Smooth muscle cell (in vitro differentiated cells): ENCODE measurements around the gene MPPED2. TPM values are rescaled to one million over a fixed set of nuclear protein-coding genes. Genes with fewer than 3 reads are reported as not detected.
A peak's percentile ranks its signal among the peaks of the same experiment; 100 is the strongest.

ENCODE experiments used
- DNase-seq: peaks from one replicate; lab custom pipeline; 2025; ENCODE audit not compliant: unreplicated experiment; lab: John Stamatoyannopoulos, UW
- H2AFZ ChIP-seq: fragments of 200-600 bp; sonication (generic); 2 replicates; pipeline ENCODE4 v1.6.0; 2016; ENCODE audit warnings: antibody characterized with exemption, low read depth, mild to moderate bottlenecking
- H3F3A ChIP-seq: fragments of 200-600 bp; sonication (generic); 2 replicates; pipeline ENCODE4 v1.6.0; 2017; ENCODE audit warnings: antibody characterized with exemption, low read depth
- H3K27ac ChIP-seq: fragments of 200-600 bp; sonication (generic); 2 replicates; pipeline ENCODE4 v1.5.1; 2016; ENCODE audit warnings: low read depth, mild to moderate bottlenecking
- H3K27me3 ChIP-seq: fragments of 200-600 bp; sonication (generic); 2 replicates; pipeline ENCODE4 v1.6.1; 2016; ENCODE audit warnings: low read depth, mild to moderate bottlenecking
- H3K36me3 ChIP-seq: fragments of 200-600 bp; sonication (generic); 2 replicates; pipeline ENCODE4 v1.5.1; 2016; ENCODE audit warnings: low read depth
- H3K4me1 ChIP-seq: fragments of 200-600 bp; sonication (generic); 2 replicates; pipeline ENCODE4 v1.5.1; 2016; ENCODE audit warnings: low read depth
- H3K4me2 ChIP-seq: fragments of 200-600 bp; sonication (generic); 2 replicates; pipeline ENCODE4 v1.6.0; 2016; ENCODE audit warnings: mild to moderate bottlenecking
- H3K4me3 ChIP-seq: fragments of 200-600 bp; sonication (generic); 2 replicates; pipeline ENCODE4 v1.5.1; 2016; ENCODE audit warnings: mild to moderate bottlenecking
- H3K79me2 ChIP-seq: fragments of 200-600 bp; sonication (generic); 2 replicates; pipeline ENCODE4 v1.6.0; 2016; ENCODE audit warnings: low read depth, mild to moderate bottlenecking
- H3K9ac ChIP-seq: fragments of 200-600 bp; sonication (generic); 2 replicates; pipeline ENCODE4 v1.6.0; 2016; ENCODE audit warnings: low read depth
- H3K9me3 ChIP-seq: fragments of 200-600 bp; sonication (generic); replicated peaks from 2 replicates; pipeline ENCODE4 v1.5.1; 2016; ENCODE audit warnings: low read depth
- H4K20me1 ChIP-seq: fragments of 200-600 bp; sonication (generic); 2 replicates; pipeline ENCODE4 v1.6.0; 2016; ENCODE audit warnings: low read depth
- WGBS: methylation state at CpG from one replicate; pipeline ENCODE4 v1.1.7; 2016; ENCODE audit warnings: low lambda C conversion rate; 5-methylcytosine and 5-hydroxymethylcytosine counted together
- polyA plus RNA-seq: library from polyadenylated mRNA; unstranded; fragments of >200 nt; fragmentation: Nextera tagmentation; extraction: Ambion mirVana; gene quantifications from 2 replicates; pipeline ENCODE4 v1.2.1, GENCODE V29; 2016
- total RNA-seq: library from RNA; depleted of rRNA; stranded (reverse); fragments of >200 nt; gene quantifications from 2 replicates; pipeline ENCODE4 v1.2.3, GENCODE V29; 2014
- TF ChIP-seq, protein P1 (sequence below): fragments of 200-600 bp; sonication (generic); IDR thresholded peaks from 2 replicates; pipeline ENCODE4 v1.5.1; 2017; ENCODE audit warnings: borderline replicate concordance, mild to moderate bottlenecking, antibody characterized with exemption; ENCODE audit not compliant: insufficient read depth, poor library complexity, severe bottlenecking

MPPED2 gene
- total and polyA plus RNA-seq, 2 experiments from 2014 or later = 0.82 to 1.4 TPM

DNA sequence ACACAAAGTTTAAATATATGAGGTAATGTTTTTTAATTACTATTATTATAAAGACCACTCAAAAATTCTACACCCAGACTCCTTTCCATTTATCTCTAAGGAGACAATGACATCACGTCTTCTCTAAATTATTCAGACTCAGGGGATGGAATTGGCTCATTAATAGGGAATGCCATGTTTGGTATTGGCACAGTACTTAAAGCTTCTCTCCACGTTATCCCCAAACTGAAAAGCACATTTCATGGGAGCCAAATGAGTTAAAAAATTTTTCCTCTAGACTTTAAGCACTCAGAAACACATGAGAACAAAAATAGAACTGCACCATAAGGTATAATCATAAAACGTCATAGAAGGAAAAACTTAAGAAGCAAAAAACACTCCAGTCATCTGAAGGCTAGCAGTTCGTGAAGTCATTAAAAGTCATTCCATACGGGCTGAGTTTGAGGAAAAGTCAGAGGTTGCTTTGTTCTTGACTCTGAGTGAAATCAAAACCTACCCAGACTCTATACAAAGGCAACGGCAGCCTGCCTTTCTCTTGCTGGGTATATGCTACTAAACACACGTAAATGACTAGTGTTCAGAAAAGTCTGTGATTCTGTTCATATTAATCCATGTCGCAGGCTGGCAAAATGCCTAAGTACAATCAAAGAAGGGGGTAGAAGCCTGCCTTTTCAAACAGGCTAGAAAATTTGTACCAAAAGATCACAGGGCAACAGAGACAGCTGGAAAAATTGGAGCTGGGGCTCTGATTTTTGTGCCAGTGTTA, 8.7 kb upstream of the MPPED2 start:
- Histone ChIP-seq H3K4me2 (peak overlapping the region; percentile 18), H3K27me3 (no peaks in the 10 kb centered on the region), H3K9me3 (no peaks in the 10 kb centered on the region), H3K4me3 (no peak overlapping the region), H3K27ac (peak overlapping the region; percentile 14), H4K20me1 (no peaks in the 10 kb centered on the region), H3K36me3 (no peaks in the 10 kb centered on the region), H2AFZ (peak overlapping the region; percentile 67), H3K79me2 (no peaks in the 10 kb centered on the region), H3K9ac (no peak overlapping the region), H3K4me1 (peaks cover 11% of the 10 kb centered on the region), H3F3A (peaks cover 5% of the 10 kb centered on the region)
- TF ChIP-seq, protein P1, sequence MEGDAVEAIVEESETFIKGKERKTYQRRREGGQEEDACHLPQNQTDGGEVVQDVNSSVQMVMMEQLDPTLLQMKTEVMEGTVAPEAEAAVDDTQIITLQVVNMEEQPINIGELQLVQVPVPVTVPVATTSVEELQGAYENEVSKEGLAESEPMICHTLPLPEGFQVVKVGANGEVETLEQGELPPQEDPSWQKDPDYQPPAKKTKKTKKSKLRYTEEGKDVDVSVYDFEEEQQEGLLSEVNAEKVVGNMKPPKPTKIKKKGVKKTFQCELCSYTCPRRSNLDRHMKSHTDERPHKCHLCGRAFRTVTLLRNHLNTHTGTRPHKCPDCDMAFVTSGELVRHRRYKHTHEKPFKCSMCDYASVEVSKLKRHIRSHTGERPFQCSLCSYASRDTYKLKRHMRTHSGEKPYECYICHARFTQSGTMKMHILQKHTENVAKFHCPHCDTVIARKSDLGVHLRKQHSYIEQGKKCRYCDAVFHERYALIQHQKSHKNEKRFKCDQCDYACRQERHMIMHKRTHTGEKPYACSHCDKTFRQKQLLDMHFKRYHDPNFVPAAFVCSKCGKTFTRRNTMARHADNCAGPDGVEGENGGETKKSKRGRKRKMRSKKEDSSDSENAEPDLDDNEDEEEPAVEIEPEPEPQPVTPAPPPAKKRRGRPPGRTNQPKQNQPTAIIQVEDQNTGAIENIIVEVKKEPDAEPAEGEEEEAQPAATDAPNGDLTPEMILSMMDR = no peak
- 40% methylated on average over 8 of the region's 8 CpGs for WGBS
- DNase-seq = no peak

DNA sequence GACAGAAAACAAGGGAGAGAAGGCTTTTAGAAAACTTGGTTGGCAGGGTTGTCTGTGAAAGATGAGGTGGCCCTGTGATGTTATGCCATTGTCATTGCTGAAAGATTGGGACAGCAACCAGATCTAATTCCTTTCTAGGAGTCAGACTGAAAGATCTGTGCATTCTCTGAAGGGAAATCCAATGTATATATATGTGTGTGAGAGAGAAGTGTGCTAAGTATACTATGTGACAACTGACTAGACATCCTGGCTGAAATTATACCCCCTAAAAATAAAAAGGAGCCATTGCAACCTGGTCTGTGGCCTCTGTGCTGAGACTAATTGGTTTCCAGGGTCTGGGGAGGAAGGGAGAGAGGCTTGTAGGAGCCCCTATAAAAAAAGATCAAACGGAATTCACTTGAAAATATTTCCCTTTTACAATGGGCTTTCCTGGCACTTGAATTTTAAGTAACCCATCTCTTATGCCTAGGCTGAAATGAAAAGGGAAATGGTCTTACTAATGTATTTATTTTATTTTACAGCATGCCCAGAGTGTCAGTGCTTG, 1.2 kb upstream of the MPPED2 start:
- TF ChIP-seq, protein P1 = no peak
- 38% methylated on average over 1 of the region's 1 CpG for WGBS

DNA sequence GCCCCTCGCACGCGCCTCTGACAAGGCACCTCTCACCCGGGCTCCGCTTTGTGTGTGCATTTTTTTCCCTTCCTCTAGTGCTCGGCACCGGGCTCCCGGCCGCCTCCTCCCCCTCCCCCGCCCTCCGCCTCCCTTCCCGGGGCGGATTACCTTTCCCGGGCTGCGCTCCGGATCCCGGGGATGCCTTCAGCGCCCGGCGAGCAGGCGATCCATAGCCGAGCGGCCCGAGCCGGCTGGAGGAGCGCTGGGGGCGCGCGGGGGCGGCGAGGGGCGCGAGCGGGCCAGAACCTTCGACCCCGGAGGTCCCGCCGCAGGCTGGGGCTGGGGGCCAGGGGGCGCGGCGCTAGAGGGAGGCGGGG, 282 bp downstream of the MPPED2 start:
- 0% methylated on average over 4 of the region's 42 CpGs for WGBS
- Histone ChIP-seq H3K4me2 (peak overlapping the region; percentile 99), H2AFZ (peak overlapping the region; percentile 98), H3K79me2 (no peaks in the 10 kb centered on the region), H3K4me1 (no peaks in the 10 kb centered on the region), H4K20me1 (no peaks in the 10 kb centered on the region), H3K27me3 (peaks cover 32% of the 10 kb centered on the region), H3K9me3 (no peaks in the 10 kb centered on the region), H3K36me3 (no peaks in the 10 kb centered on the region), H3K4me3 (peak overlapping the region; percentile 89), H3K9ac (peak overlapping the region; percentile 58), H3F3A (no peaks in the 10 kb centered on the region), H3K27ac (no peak overlapping the region)
- TF ChIP-seq, protein P1 = no peak
- no peak for DNase-seq

More for the DNA sequence above, 1.2 kb upstream of the MPPED2 start:
- H3K9ac ChIP-seq = no peak overlapping the region
- no peak overlapping the region for H3K27ac ChIP-seq
- H2AFZ ChIP-seq = no peak overlapping the region
- H3K4me1 ChIP-seq = no peaks in the 10 kb centered on the region
- no peaks in the 10 kb centered on the region for H4K20me1 ChIP-seq
- peaks cover 29% of the 10 kb centered on the region for H3K27me3 ChIP-seq
- H3K36me3 ChIP-seq = no peaks in the 10 kb centered on the region
- no peak for DNase-seq
- H3K4me3 ChIP-seq = peak overlapping the region; percentile 89
- H3K79me2 ChIP-seq = no peaks in the 10 kb centered on the region
- no peaks in the 10 kb centered on the region for H3F3A ChIP-seq
- H3K9me3 ChIP-seq = no peaks in the 10 kb centered on the region
- no peak overlapping the region for H3K4me2 ChIP-seq
